ENCODE results near the gene MFAP2. TPM values are rescaled to one million over a fixed set of nuclear protein-coding genes. Genes with fewer than 3 reads are reported as not detected.
"Not testable (repeated sequence)": the region's sequence is repeated elsewhere in the genome, so short reads cannot be mapped to it uniquely, and the experiment has no call there.

The MFAP2 gene
- total RNA-seq, 1 donor from 2014 or later = 10.6 TPM

DNA sequence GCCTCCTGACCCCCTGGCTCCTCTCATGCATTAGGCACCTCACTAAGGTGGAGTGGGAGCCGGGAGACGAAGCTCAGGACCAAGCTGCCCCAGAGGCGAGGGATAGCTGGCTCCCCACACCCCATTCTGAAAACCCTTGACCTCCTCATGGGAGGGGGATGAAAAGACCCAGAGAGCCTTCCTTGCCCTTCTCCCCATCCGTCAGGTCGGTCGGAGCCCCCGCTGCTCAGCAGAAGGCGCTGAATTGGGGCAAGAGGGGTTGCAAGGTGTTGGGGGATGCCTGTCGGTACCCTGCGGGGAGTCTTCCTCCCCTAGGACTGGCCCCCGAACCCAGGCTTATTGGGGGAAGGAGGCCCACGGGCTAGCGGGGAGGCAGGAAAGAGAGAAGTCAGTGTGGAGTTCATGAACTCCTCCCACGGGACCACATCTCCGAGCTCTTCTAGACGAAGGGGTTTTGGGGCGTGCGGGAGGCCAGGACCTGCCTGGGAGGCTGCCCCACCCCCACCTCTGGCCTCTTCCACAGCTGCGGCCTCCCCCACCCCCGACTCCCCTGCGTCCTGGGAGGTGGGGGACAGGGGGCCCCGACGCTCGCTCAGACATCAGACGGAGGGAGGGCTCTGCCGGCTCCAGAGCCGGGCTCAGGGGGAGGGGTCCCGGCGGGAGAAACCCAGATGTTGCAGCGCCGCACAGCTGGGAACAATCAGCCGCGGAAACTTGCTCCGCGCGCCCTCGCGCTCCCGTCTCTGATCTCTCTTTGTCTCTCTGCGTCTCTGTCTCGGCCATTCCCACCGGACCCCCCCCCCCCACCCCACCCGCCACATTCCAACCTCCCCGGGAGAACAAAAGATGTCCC is 719 bp downstream of the MFAP2 start:
- DNase-seq (ENCODE audit: low read depth) = no peak

DNA sequence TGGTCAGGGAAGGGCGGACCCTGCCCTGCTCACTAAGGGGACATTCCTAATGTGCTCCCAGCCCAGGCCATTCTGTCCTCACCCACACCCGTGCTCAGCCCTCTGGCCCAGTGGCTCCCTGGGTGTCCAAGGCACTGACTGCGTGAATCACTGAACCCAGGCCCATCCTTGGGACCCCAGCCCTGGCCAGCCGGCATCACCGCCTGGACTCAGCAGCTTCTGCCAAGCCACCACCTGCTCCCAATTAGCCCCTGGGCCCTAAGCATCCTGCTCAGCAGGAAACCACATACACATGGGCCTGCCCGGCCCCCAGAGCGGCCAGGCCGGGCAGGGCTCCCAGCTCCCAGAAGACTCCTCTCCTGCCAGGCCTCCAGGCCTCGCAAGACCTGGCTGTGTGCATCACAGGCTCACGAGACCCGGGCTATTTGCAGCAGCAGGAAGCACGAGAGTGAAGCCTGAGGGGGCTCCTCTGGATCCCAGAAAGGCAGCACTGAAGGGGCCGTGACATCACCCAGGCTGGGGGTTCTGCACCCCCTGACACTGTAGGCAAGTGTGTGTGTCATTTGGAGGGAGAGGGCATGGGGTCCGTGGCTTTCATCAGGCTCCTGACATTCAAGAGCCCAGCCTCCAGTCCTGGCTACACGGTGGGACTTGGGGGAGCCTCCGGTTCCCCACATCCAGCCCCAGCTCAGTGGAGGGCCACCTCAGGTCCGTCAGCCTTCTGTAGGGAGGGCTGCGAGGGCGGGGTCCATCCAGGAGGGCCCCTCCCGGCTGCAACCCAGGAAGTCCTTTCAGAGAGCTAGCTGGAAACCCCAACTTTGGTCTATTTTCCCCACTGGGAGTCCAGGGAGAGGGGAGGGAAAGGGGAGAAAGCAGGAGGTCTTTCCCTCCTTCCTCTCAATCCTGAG is 1.6 kb downstream of the MFAP2 start:
- DNase-seq (ENCODE audit: low read depth) = no peak

DNA sequence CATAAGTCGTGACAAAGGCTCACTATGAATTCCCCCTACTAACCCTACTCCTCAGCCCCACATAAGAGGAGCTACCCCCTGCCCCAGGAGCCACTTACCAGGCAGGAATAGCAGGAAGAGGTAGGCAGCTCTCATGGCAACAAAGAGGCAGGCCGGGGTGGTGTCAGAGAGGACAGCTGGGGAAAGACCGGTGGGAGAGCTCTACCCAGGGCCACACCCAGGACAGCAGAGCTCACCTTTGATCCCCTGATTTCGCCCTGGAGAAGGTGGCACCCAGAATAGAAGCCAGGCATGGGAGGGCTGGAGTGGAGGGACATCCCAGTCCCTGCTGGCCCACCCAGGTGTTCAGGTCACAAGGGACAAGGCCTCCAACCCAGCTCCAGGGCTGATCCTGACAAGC is 2.3 kb downstream of the MFAP2 start:
- DNase-seq (ENCODE audit: low read depth) = no peak

DNA sequence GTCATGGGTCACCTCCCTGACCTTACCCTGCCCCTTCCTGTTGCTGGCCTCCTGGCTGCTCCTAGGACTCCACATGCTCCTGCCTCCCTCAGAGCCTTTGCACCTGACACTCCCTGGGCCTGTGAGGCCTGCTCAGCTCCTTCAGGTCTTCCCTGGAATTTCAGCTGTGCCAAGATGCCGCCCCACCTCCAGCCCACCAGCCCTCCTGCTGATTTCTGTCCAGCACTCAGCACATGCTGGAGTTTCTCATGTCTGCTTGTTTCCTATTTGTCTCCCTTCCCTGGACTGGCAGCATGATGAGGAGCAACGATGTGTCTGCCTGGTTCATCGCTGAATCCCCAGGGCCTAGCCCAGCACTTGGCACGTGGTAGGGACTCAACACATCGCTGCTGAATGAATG is 3.0 kb downstream of the MFAP2 start:
- DNase-seq (ENCODE audit: low read depth) = no peak

DNA sequence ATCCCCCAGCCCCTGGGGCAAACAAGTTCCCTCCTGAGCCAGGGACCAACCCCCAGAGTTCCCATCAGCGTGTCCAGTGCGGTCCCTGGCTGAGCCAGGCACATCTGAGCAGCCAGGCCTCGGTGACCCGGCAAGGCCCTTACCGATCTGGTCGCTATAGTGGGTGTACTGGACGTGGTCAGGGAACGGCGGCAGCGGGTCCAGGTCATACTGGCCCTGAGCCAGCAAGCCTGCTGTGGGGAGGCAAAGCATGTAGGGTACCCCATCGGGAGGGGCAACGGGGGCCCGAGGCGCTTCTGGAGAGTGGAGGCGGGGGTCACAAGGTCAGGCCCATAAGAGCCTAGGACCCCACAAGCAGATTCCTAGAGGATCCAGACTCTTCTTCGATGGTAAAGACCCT is 3.5 kb downstream of the MFAP2 start:
- no peak for DNase-seq (ENCODE audit: low read depth)

DNA sequence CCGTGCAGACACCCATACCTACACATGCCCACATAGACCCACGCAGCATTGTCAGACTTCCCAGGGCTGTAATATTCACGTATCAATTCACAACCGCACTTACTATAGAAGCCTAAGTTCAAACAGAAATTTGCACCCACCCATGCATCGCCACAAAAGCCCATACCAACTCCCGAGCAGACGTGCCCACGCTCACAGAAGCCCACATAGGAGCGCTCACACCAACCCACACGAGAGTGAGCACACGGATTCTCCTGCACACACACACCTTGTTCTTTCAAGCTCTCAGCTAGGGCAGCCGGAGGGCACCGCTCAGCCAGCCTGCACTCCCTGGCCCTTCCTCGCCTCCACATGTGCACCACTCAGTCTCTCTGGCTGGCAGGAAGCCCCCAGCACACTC is 4.6 kb downstream of the MFAP2 start:
- no peak for DNase-seq (ENCODE audit: low read depth)

DNA sequence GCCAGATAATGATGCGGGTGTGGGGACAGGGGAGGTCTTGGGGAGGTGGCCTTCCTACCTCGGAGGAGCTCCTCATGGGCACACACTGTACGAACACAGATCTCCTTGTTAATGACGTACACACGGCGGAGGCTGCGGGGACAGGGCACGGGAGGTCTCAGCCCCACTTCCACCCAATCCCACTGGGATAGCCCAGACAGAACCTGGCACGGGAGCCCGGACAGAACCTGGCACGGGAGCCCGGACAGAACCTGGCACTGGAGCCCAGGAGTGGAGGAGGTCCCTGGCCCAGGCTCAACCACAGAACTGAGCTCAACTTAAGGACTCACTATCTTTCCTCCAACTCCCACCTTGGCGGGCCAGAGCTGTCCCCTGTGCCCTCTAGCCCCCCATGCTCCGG is 5.2 kb downstream of the MFAP2 start:
- no peak for DNase-seq (ENCODE audit: low read depth)

DNA sequence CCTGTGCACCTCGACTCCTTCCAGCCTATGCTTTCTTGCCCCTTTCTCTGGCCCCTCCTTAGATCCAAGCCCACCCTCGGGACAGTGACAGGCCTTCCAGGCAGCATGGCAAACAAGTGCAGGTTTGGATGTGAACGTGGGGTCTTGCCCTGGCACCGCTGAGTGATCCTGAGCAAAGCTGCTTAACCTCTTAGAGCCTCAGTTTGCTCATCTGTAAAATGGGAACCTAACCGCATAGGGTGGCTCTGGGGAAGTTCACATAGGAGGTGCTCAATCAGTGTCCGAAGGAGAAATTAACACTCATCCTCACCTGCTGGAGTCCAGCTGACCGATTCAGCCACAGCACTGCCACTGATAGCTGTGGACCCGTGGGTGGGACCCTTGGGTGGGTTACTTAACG is 7.2 kb downstream of the MFAP2 start:
- DNase-seq (ENCODE audit: low read depth) = no peak

DNA sequence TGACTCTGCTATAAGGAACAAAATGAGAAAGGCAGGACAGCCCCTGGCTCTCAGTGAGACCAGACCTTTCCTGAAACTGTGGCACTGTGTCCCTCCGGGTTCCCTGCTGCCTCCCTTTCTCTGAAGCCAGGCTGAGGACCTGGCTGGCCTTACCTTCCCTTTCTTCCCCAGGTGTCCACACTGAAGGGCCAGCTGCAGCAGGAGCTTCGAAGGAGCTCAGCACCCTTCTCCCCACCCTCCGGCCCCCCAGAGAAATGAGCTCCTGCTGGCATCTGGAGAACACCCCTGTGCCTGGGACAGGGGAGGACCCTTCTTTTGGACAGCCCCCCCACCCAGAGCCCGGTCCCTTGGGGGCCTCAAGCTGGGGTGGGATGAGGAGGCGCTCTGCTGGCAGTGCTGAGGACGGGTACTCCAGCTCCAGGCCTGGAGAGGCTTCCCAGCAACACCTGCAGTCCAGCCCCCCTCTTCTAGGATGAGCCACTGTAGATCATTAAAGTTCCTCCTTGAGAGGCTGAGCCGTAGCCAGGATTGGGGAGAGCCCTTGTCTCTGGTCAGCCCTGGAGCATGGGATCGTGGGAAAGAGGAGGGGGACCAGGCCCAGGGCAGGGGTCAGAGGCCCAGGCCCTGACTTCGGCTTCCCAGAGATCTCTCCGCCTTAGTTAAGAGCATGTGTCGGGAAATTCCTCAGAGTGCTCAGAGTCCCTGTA is 8.1 kb downstream of the MFAP2 start:
- no peak for DNase-seq (ENCODE audit: low read depth)

DNA sequence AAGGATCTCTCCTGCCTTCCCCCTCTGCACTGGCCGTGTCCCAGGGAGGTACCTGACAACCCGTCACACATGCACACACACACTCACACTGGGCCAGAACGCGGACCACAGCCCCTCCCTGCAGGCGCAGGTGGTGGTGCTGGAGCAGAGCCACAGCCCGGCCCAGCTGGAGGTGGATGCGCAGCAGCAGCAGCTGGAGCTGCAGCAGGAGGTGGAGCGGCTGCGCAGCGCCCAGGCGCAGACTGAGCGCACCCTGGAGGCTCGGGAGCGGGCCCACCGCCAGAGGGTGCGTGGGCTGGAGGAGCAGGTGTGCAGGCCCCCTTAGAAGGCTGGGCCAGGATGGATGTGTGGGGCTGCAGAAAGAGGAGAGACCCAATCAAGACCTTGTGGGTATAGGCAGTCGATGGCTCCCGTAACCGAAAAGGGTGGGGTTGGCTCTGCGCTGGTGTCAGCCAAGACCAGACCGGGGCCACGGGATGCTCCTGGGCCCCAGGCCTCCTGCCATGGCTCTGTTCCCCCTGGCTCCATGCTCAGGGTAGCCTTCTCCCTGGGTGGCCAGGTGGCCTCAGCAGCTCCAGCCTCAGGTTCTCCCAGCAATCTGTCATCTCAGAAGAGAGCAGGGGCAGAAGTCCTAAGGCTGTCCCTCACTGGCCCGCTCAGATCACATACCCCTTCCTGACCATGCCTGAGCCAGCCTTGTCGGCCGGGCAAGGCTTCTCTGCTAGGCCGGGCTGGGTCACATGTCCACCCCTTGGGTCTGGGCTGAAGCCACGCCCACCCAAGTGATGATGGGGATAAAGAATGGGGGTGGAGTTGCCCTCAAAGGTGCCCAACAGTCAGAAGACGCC is 8.9 kb downstream of the MFAP2 start:
- peak; percentile 67 for DNase-seq (ENCODE audit: low read depth)

DNA sequence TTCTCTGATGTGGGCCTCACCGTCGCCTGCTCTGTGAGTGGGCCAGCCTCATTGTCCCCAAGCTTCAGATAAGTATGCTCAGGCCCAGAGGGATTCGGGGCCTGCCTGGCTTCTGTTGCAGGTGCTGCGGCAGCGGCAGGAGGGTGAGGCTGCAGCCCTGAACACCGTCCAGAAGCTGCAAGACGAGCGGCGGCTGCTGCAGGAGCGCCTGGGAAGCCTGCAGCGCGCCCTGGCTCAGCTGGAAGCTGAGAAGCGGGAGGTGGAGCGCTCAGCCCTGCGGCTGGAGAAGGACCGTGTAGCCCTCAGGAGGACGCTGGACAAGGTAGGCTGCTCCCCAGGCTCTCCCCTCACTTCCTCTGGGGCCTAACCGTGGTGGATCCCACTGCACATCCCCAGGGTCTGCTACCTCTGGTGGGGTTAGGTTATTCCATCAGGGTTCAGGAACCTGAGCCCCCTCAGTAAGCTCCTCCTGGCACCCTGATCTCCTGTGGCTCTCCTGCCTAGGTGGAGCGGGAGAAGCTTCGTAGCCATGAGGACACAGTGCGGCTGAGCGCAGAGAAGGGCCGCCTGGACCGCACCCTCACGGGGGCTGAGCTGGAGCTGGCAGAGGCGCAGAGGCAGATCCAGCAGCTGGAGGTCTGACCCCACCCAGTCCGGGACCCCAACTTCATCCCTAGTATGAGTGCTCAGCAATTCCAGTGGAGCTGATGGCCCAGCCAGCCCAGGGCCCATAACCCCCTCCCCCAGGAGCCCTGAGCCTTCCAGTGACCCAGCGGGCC is 10.1 kb downstream of the MFAP2 start:
- DNase-seq (ENCODE audit: low read depth) = no peak

DNA sequence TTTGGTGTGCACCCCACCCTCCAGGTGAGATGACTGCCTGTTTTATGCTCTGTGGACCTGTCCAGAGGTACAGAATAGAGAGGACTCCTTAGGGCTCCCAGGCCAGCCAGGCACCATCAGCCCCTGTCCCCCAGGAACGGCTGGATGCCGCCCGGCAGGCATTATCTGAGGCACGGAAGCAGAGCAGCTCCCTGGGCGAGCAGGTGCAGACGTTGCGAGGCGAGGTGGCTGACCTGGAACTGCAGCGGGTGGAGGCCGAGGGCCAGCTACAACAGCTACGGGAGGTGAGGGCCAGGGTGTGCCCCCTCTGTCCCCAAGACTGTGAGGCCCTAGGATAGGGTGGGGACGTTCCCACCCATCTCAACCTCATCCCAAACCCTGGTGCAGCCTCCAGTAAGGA is 10.8 kb downstream of the MFAP2 start:
- no peak for DNase-seq (ENCODE audit: low read depth)

DNA sequence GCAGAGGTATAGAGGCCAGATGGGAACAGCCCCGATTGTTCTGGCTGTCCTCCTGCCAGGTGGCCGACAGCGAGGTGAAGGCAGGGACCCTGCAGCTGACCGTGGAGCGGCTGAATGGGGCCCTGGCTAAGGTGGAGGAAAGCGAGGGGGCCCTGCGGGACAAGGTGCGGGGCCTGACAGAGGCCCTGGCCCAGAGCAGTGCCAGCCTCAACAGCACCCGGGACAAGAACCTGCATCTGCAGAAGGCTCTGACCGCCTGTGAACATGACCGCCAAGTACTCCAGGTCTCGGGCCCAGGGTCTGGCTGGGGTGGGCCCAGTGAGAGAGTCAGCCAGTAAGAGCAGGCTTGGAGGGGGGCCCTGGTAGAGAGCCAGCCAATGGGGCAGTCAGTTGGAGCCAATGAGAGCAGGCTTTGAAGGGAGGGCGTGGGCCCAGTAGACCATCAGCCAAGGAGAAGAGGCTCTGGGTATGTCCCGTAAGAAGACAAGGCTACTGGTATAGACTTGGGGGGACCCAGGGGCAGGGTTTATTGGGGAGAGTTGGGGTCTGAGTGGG is 11.3 kb downstream of the MFAP2 start:
- DNase-seq (ENCODE audit: low read depth) = no peak

DNA sequence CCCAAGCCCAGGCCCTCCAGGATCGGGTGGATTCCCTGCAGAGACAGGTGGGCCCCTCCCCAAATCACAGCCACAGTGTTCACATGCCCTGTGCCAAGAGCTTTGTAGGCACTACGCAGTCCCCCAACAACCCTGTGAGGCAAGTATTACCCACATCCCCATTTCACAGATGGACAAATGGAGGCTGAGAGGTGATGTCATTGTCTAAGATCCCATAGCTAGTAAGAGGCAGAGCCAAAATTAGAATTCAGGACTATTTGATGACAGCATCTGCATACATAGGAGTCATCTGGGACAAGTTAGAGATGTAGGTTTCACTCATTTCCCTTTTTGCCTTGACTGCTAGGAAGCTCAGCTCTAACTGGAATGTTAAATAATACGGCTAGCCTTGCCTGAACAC is 12.0 kb downstream of the MFAP2 start:
- no peak for DNase-seq (ENCODE audit: low read depth)

DNA sequence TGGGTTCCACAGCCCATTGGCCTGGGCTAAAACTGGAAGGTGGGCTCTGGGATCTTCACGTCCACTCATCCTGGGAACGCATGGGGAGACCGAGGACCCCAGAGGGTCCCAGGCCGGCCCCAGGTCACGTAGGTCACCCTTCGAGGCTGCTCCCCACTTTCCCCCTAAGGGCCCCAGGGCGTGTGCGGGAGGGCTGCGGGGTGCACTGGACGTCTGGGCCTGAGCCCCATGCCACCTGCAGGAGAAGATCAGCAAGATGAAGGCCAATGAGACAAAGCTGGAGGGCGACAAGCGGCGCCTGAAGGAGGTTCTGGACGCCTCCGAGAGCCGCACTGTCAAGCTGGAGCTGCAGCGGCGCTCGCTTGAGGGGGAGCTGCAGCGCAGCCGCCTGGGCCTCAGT is 12.5 kb downstream of the MFAP2 start:
- no peak for DNase-seq (ENCODE audit: low read depth)

DNA sequence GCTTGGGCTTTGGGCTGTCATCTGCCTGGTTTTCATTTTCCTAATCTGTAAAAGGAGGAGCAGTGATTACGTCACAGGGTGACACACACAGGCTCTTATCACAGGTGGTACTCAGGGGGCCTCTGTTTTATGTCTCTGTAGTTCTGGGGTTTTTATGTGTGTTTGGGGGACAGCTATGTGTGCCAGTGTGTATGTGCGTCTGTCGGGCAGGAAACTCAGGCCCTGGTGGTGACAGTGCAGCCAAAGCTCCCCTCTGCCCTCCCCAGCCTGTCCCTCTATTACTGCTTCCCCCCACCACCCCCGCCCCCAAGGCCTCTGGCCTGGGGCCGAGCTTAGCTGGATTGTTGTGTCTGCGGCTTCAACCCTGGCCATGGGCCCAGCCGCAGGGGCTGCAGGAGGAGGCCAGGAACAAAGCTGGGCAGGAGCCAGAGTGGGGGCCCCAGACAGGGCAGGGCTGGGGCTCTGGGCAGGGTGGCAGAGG is 13.3 kb downstream of the MFAP2 start:
- no peak for DNase-seq (ENCODE audit: low read depth)

DNA sequence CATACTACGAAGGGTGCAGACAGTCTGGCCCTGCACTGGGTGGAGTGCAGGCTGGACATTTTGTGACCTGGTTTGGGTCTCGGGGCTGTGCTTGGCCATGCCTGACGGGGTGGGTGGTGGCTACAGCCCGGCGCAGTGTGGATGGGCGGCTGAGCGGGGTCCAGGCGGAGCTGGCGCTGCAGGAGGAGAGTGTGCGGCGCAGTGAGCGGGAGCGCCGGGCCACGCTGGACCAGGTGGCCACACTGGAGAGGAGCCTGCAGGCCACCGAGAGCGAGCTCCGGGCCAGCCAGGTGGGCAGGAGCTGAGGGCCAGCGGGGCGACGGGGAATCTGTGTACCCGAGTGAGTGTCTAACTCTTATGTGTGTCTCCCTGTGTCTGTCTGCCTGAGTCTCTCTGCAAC is 14.1 kb downstream of the MFAP2 start:
- no peak for DNase-seq (ENCODE audit: low read depth)

DNA sequence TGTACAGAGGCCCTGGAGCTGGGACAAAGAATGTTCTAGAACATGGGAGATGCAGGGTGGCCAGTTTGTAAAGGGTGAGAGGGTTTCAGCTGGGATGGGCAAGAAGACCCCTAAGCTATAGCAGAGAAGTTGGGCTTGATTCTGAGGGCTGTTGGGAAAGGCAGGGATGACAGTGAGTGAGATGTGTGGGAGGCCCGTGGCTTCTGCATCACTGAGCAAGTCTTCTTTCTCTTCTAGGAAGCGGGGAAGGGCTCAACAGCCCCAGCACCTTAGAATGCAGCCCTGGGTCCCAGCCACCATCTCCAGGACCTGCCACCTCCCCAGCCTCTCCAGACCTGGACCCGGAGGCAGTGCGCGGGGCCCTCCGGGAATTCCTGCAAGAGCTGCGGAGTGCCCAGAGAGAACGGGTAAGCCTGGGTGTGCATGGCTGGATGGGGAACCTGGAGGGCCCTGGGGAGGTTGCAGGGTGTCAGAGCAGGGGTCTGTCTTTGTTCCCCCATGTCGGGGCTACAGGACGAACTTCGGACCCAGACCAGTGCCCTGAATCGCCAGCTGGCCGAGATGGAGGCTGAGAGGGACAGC is 14.8 kb downstream of the MFAP2 start:
- no peak for DNase-seq (ENCODE audit: low read depth)

DNA sequence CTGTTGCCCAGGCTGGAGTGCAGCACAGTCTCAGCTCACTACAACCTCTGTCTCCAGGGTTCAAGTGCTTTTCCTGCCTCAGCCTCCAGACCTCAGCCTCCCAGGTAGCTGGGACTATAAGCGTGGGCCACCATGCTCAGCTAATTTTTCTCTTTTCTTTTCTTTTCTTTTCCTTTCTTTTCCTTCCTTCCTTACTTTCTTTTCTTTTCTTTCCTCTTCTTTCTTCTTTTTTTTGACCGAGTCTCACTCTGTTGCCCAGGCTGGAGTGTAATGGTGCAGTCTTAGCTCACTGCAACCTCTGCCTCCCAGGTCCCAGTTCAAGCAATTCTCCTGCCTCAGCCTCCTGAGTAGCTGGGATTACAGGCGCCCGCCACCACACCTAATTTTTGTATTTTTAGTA is 16.3 kb downstream of the MFAP2 start:
- DNase-seq (ENCODE audit: low read depth) = not testable (repeated sequence)
